GM23248 (cell line): Measurements from ENCODE around the gene TMEM8B.

Source experiments
- EZH2 ChIP-seq: fragments of 200-600 bp; sonication (generic); IDR thresholded peaks from 2 replicates; pipeline ENCODE4 v1.6.1; 2018; ENCODE audit warnings: antibody characterized with exemption, mild to moderate bottlenecking; ENCODE audit not compliant: insufficient read depth, poor library complexity, severe bottlenecking
- EZH2phosphoT487 ChIP-seq: fragments of 200-600 bp; sonication (generic); IDR thresholded peaks from 2 replicates; pipeline ENCODE4 v1.6.1; 2018; ENCODE audit warnings: antibody characterized with exemption, moderate library complexity, mild to moderate bottlenecking, low read depth; ENCODE audit not compliant: insufficient read depth

- TF ChIP-seq EZH2phosphoT487 (no peak), EZH2 (no peak)
These were observed 15.5 kb upstream of the TMEM8B start for GRCh38 chr9:35813434-35814105.
